Measurements from ENCODE around the gene PCDHGA7.

- TF ChIP-seq ATF2 (tag by site-specific recombination; IDR thresholded peaks at IDR 0.05; ENCODE audit: low read depth) = no peak
- TF ChIP-seq EGR2 (tag by site-specific recombination; IDR thresholded peaks at IDR 0.05; ENCODE audit: low read depth) = no peak
- no peak for TF ChIP-seq CTCF (tag by site-specific recombination; IDR thresholded peaks at IDR 0.05)
- TF ChIP-seq, protein P1, sequence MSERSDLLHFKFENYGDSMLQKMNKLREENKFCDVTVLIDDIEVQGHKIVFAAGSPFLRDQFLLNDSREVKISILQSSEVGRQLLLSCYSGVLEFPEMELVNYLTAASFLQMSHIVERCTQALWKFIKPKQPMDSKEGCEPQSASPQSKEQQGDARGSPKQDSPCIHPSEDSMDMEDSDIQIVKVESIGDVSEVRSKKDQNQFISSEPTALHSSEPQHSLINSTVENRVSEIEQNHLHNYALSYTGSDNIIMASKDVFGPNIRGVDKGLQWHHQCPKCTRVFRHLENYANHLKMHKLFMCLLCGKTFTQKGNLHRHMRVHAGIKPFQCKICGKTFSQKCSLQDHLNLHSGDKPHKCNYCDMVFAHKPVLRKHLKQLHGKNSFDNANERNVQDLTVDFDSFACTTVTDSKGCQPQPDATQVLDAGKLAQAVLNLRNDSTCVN (tag by site-specific recombination; optimal IDR thresholded peaks at IDR 0.05) = no peak
- no peak for TF ChIP-seq ZEB2 (tag by site-specific recombination; IDR thresholded peaks at IDR 0.05)
- TF ChIP-seq KLF16 (tag by site-specific recombination; IDR thresholded peaks at IDR 0.05) = no peak
- no peak for TF ChIP-seq ZNF510 (tag by site-specific recombination; IDR thresholded peaks at IDR 0.05; ENCODE audit: insufficient replicate concordance)
- TF ChIP-seq ZNF274 (IDR thresholded peaks at IDR 0.05; ENCODE audit: low read length) = no peak
- TF ChIP-seq ZNF274 (tag by site-specific recombination; IDR thresholded peaks at IDR 0.05; ENCODE audit: borderline replicate concordance) = no peak
- no peak for TF ChIP-seq PRDM10 (tag by site-specific recombination; IDR thresholded peaks at IDR 0.05)
- TF ChIP-seq YY1 (tag by site-specific recombination; IDR thresholded peaks at IDR 0.05) = no peak
- no peak for TF ChIP-seq GLI4 (tag by site-specific recombination; IDR thresholded peaks at IDR 0.05)
- no peak for TF ChIP-seq MEIS1 (CRISPR knock-in tag; IDR thresholded peaks at IDR 0.05; ENCODE audit: borderline replicate concordance)
- TF ChIP-seq INSM2 (tag by site-specific recombination; IDR thresholded peaks at IDR 0.05) = no peak
Measured at GRCh38 chr5:141369994-141370848, 12.3 kb upstream of the PCDHGA7 start, which contains the start of gene PCDHGB3.
